Measurements from ENCODE around the gene ADAT2. TPM values are rescaled to one million over a fixed set of nuclear protein-coding genes. Genes with fewer than 3 reads are reported as not detected.

Gene ADAT2
- total RNA-seq, 1 experiment from 2014 or later, result 18.4 TPM

- ChIA-PET POLR2A (no interaction called here), RAD21 (ENCODE audit: low non-redundant PET in 1 of 2, low total read pairs in 2 of 2, uncharacterized antibody in 2 of 2, unreplicated experiment in 2 of 2) (no interaction called here), CTCF (no interaction called here)
- Histone ChIP-seq H4K20me1 (ENCODE audit: insufficient read depth) (no peaks in the 10 kb centered on the region), H3K9me2 (ENCODE audit: insufficient read depth) (no peaks in the 10 kb centered on the region), H3K4me1 (ENCODE audit: control insufficient read depth in 1 of 2, insufficient read depth in 2 of 2, low read length in 2 of 2) (peaks cover 11 to 18% of the 10 kb centered on the region in 2 experiments), H3K27ac (ENCODE audit: low read depth, low read length) (no peak overlapping the region), H3K9me3 (ENCODE audit: control insufficient read depth in 1 of 2, insufficient read depth in 1 of 2, low read depth in 1 of 2, low read length in 2 of 2) (no peaks in the 10 kb centered on the region), H3K9ac (ENCODE audit: low read length) (no peak overlapping the region), H3K79me2 (ENCODE audit: insufficient read depth, low read length) (no peaks in the 10 kb centered on the region), H2AFZ (ENCODE audit: low read depth, low read length, poor library complexity, severe bottlenecking) (no peak overlapping the region), H3K36me3 (ENCODE audit: control insufficient read depth in 1 of 2, insufficient read depth in 2 of 2, low read length in 2 of 2) (no peaks in the 10 kb centered on the region), H3K4me3 (replicated peaks in 1 of 2; ENCODE audit: low read depth in 1 of 2, low read length in 2 of 2) (no peak overlapping the region), H3K4me2 (ENCODE audit: low read length) (no peak overlapping the region), H3K27me3 (ENCODE audit: insufficient read depth, low read length) (no peaks in the 10 kb centered on the region)
- TF ChIP-seq CBX3 (IDR thresholded peaks at IDR 0.05; ENCODE audit: low read depth) (no peak), FOSL1 (IDR thresholded peaks at IDR 0.05; ENCODE audit: low read depth) (no peak), POLR2A (IDR thresholded peaks at IDR 0.05; ENCODE audit: borderline replicate concordance, extremely low read depth, insufficient read depth, insufficient read length) (no peak), RAD21 (IDR thresholded peaks at IDR 0.05; ENCODE audit: low read depth) (no peak), ZBTB33 (IDR thresholded peaks at IDR 0.05; ENCODE audit: extremely low read depth, insufficient replicate concordance, low read length) (no peak), SP1 (IDR thresholded peaks at IDR 0.05; ENCODE audit: low read depth) (no peak), TCF7L2 (IDR thresholded peaks at IDR 0.05; ENCODE audit: borderline replicate concordance, extremely low read depth, insufficient read depth, insufficient read length) (no peak), POLR2AphosphoS5 (IDR thresholded peaks at IDR 0.05; ENCODE audit: low read depth, low read length) (no peak)
- DNase-seq (ENCODE audit: low read depth, low spot score) (no peak), ATAC-seq (no peak)
- intact Hi-C loops (cut with micrococcal nuclease), result no loop called here
- BruUV-seq (replicated peaks), result no TSS peak
Measured at GRCh38 chr6:143401636-143402370, 48.7 kb downstream of the ADAT2 start.

Data from HCT116 (cell line).